CMK (cell line): Measurements from ENCODE around the gene SRMS.
"Not testable (repeated sequence)": the region's sequence is repeated elsewhere in the genome, so short reads cannot be mapped to it uniquely, and the experiment has no call there.

Source experiments
- DNase-seq: peaks from one replicate; pipeline ENCODE4 v3.0.0-alpha.2; 2010; ENCODE audit warnings: low read depth

SRMS gene

GRCh38 chr20:63565699-63566335, 18.3 kb upstream of the SRMS start:
- no peak for DNase-seq

GRCh38 chr20:63565021-63565698, 17.6 kb upstream of the SRMS start:
- DNase-seq: no peak

- no peak for DNase-seq
These were observed 16.7 kb upstream of the SRMS start for GRCh38 chr20:63564036-63564810.

GRCh38 chr20:63563225-63563935, 15.8 kb upstream of the SRMS start:
- DNase-seq: no peak

- no peak for DNase-seq
These were observed 15.1 kb upstream of the SRMS start for GRCh38 chr20:63562461-63563224.

- no peak for DNase-seq
These were observed 14.3 kb upstream of the SRMS start for GRCh38 chr20:63561624-63562396.

GRCh38 chr20:63560856-63561609, 13.5 kb upstream of the SRMS start:
- DNase-seq: no peak

GRCh38 chr20:63560333-63560805, 12.8 kb upstream of the SRMS start:
- DNase-seq: no peak

GRCh38 chr20:63559485-63560332, 12.2 kb upstream of the SRMS start:
- not testable (repeated sequence) for DNase-seq

- DNase-seq: no peak
These were observed 11.4 kb upstream of the SRMS start for GRCh38 chr20:63558804-63559484.

GRCh38 chr20:63557481-63557891, 9.9 kb upstream of the SRMS start:
- no peak for DNase-seq

GRCh38 chr20:63556873-63557478, 9.4 kb upstream of the SRMS start:
- DNase-seq: no peak

GRCh38 chr20:63555661-63556381, 8.3 kb upstream of the SRMS start:
- DNase-seq: no peak

GRCh38 chr20:63554361-63555278, 7.1 kb upstream of the SRMS start:
- no peak for DNase-seq

- DNase-seq: peak; percentile 49
These were observed 6.4 kb upstream of the SRMS start, which contains the start of gene FNDC11 for GRCh38 chr20:63553933-63554290. Gene FNDC11, plus strand, starts transcription at chr20:63554159. Its CDS starts 1,505 bp downstream, at chr20:63555664.

GRCh38 chr20:63553251-63553932, 5.8 kb upstream of the SRMS start:
- DNase-seq: peak; percentile 88
